DOHH2 (cell line): ENCODE measurements around the gene SH2D4B.

Source experiments
- H3F3A ChIP-seq: fragments of 200-600 bp; sonication (generic), shearing (Covaris generic); 2 replicates; pipeline ENCODE4 v1.6.0; 2016; ENCODE audit warnings: antibody characterized with exemption, mild to moderate bottlenecking; ENCODE audit not compliant: control insufficient read depth, insufficient read depth
- H3K27ac ChIP-seq: fragments of 200-600 bp; sonication (generic); 2 replicates; pipeline ENCODE4 v1.5.1; 2014; ENCODE audit warnings: low read depth, mild to moderate bottlenecking, low read length, moderate library complexity
- H3K27me3 ChIP-seq: fragments of 200-600 bp; sonication (generic); 2 replicates; pipeline ENCODE4 v1.6.1; 2014; ENCODE audit warnings: mild to moderate bottlenecking, low read length, mixed read lengths; ENCODE audit not compliant: control insufficient read depth
- H3K36me3 ChIP-seq: fragments of 200-600 bp; sonication (generic); 2 replicates; pipeline ENCODE4 v1.6.1; 2014; ENCODE audit warnings: mild to moderate bottlenecking, low read length, moderate library complexity, mixed read lengths; ENCODE audit not compliant: control insufficient read depth
- H3K4me1 ChIP-seq: fragments of 200-600 bp; sonication (generic); 2 replicates; pipeline ENCODE4 v1.6.1; 2014; ENCODE audit warnings: mild to moderate bottlenecking, low read length, mixed read lengths; ENCODE audit not compliant: control insufficient read depth
- H3K4me2 ChIP-seq: fragments of 200-600 bp; sonication (generic); 2 replicates; pipeline ENCODE4 v1.6.0; 2014; ENCODE audit warnings: mild to moderate bottlenecking, low read length, moderate library complexity
- H3K4me3 ChIP-seq: fragments of 200-600 bp; sonication (generic); 2 replicates; pipeline ENCODE4 v1.5.1; 2014; ENCODE audit warnings: mild to moderate bottlenecking, low read length, mixed read lengths
- H3K79me2 ChIP-seq: fragments of 200-600 bp; sonication (generic); 2 replicates; pipeline ENCODE4 v1.6.1; 2014; ENCODE audit warnings: mild to moderate bottlenecking, low read length, mixed read lengths; ENCODE audit not compliant: control insufficient read depth
- H3K9me2 ChIP-seq: fragments of 200-600 bp; sonication (generic); replicated peaks from 2 replicates; pipeline ENCODE4 v1.6.1; 2014; ENCODE audit warnings: mild to moderate bottlenecking, low read length, mixed read lengths; ENCODE audit not compliant: control insufficient read depth
- H3K9me3 ChIP-seq: fragments of 200-600 bp; sonication (generic); 2 replicates; pipeline ENCODE4 v1.6.1; 2014; ENCODE audit warnings: antibody characterized with exemption, low read length, mixed read lengths; ENCODE audit not compliant: control insufficient read depth, insufficient read depth
- H4K20me1 ChIP-seq: fragments of 200-600 bp; sonication (generic); 2 replicates; pipeline ENCODE4 v1.6.0; 2014; ENCODE audit warnings: low read depth, mild to moderate bottlenecking, antibody characterized with exemption, low read length, moderate library complexity; ENCODE audit not compliant: control insufficient read depth, insufficient read depth
- CTCF ChIP-seq: fragments of 200-600 bp; sonication (generic); IDR thresholded peaks from one replicate; pipeline ENCODE4 v1.5.1; 2014; ENCODE audit warnings: antibody characterized with exemption, mild to moderate bottlenecking, low read depth, low read length; ENCODE audit not compliant: poor library complexity, severe bottlenecking
- EZH2phosphoT487 ChIP-seq: fragments of 200-600 bp; sonication (generic); IDR thresholded peaks from 2 replicates; pipeline ENCODE4 v1.6.1; 2017; ENCODE audit warnings: borderline replicate concordance, mild to moderate bottlenecking, antibody characterized with exemption, low read length, moderate library complexity, mixed read lengths

Gene SH2D4B

GRCh38 chr10:80524190-80524909 lies 13.4 kb upstream of the SH2D4B start:
- Histone ChIP-seq H3K4me1 (peaks cover 3% of the 10 kb centered on the region; the same call in 1 of the 2 replicates), H3K4me3 (no peak overlapping the region), H3K27me3 (no peaks in the 10 kb centered on the region), H3K9me3 (no peaks in the 10 kb centered on the region), H3K9me2 (no peaks in the 10 kb centered on the region), H3K79me2 (no peaks in the 10 kb centered on the region), H3K27ac (no peak overlapping the region), H3K4me2 (no peak overlapping the region), H3F3A (no peaks in the 10 kb centered on the region), H4K20me1 (no peaks in the 10 kb centered on the region), H3K36me3 (no peaks in the 10 kb centered on the region)
- no peak for TF ChIP-seq CTCF
- no peak for TF ChIP-seq EZH2phosphoT487

- no peaks in the 10 kb centered on the region for H3K9me3 ChIP-seq
- H4K20me1 ChIP-seq = no peaks in the 10 kb centered on the region
- H3F3A ChIP-seq = no peaks in the 10 kb centered on the region
- no peak overlapping the region for H3K4me2 ChIP-seq
- TF ChIP-seq CTCF (no peak), EZH2phosphoT487 (no peak)
- H3K36me3 ChIP-seq = no peaks in the 10 kb centered on the region
- no peak overlapping the region for H3K4me3 ChIP-seq
- H3K27ac ChIP-seq = no peak overlapping the region
- H3K27me3 ChIP-seq = no peaks in the 10 kb centered on the region
- peaks cover 3% of the 10 kb centered on the region; the same call in 1 of the 2 replicates for H3K4me1 ChIP-seq
- H3K9me2 ChIP-seq = no peaks in the 10 kb centered on the region
- H3K79me2 ChIP-seq = no peaks in the 10 kb centered on the region
Measured at GRCh38 chr10:80526218-80526617, 11.5 kb upstream of the SH2D4B start.

- Histone ChIP-seq H3K79me2 (no peaks in the 10 kb centered on the region), H4K20me1 (no peaks in the 10 kb centered on the region), H3F3A (no peaks in the 10 kb centered on the region), H3K36me3 (no peaks in the 10 kb centered on the region), H3K4me3 (no peak overlapping the region), H3K9me2 (no peaks in the 10 kb centered on the region), H3K9me3 (no peaks in the 10 kb centered on the region), H3K27me3 (no peaks in the 10 kb centered on the region), H3K27ac (no peak overlapping the region), H3K4me2 (no peak overlapping the region), H3K4me1 (peaks cover 3% of the 10 kb centered on the region; the same call in 1 of the 2 replicates)
- TF ChIP-seq CTCF = no peak
- no peak for TF ChIP-seq EZH2phosphoT487
Measured at GRCh38 chr10:80526742-80527141, 11.0 kb upstream of the SH2D4B start.
